ENCODE data around the gene CFAP65. TPM values are rescaled to one million over a fixed set of nuclear protein-coding genes. Genes with fewer than 3 reads are reported as not detected.

CFAP65 gene
- total RNA-seq, 2 donors from 2014 or later = not detected

DNA sequence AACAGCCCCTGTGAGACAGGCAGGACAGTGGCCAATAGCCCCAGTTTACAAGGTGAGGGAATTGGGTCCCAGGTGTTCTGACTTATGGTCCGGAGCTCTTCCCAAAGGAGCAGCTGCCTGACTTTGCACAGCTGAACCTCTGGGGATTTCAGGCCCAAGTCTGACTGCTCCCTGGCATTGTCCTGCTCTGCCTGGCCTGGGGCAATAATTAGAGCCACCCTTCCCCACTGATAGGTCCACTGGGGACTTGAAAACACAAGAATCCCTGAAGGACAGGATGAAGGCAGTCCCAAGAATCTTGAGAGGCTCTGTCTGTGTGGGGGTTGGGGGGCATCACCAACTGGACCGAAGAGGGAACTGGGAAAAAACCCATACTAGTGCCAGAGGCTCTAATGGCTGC is 52.7 kb downstream of the CFAP65 start:
- TF ChIP-seq CTCF (IDR thresholded peaks at IDR 0.05) = no peak
- TF ChIP-seq POLR2A (IDR thresholded peaks at IDR 0.05) = no peak
- H3K27me3 ChIP-seq = peaks cover 0 to 61% of the 10 kb centered on the region in 2 donors
- no peak overlapping the region for H3K4me3 ChIP-seq
- peaks cover 29% of the 10 kb centered on the region for H3K4me1 ChIP-seq
- H3K27ac ChIP-seq = no peak overlapping the region
- no peaks in the 10 kb centered on the region for H3K36me3 ChIP-seq (replicated peaks in 1 of 2; ENCODE audit: insufficient read depth in 1 of 2, low read depth in 2 of 2)
- 37 to 53% methylated on average over 2 of the region's 2 CpGs for WGBS, 2 donors
- ATAC-seq (no peak), DNase-seq (no peak)
- intact Hi-C loops (cut with DNase I) = no loop called here
- no peaks in the 10 kb centered on the region for H3K9me3 ChIP-seq

GRCh38 chr2:218988164-218988563 is 53.2 kb downstream of the CFAP65 start:
- no peaks in the 10 kb centered on the region for H3K9me3 ChIP-seq
- no peak for ATAC-seq
- no peak for DNase-seq
- no peaks in the 10 kb centered on the region for H3K36me3 ChIP-seq (replicated peaks in 1 of 2; ENCODE audit: insufficient read depth in 1 of 2, low read depth in 2 of 2)
- no peak for TF ChIP-seq CTCF (IDR thresholded peaks at IDR 0.05)
- TF ChIP-seq POLR2A (IDR thresholded peaks at IDR 0.05) = no peak
- no peak overlapping the region for H3K4me3 ChIP-seq
- peaks cover 0 to 61% of the 10 kb centered on the region in 2 donors for H3K27me3 ChIP-seq
- H3K27ac ChIP-seq = no peak overlapping the region
- 50 to 59% methylated on average over 3 of the region's 3 CpGs for WGBS, 2 donors
- intact Hi-C loops (cut with DNase I) = no loop called here
- peaks cover 25% of the 10 kb centered on the region for H3K4me1 ChIP-seq

- 56 to 69% methylated on average over 3 to 4 of the region's 4 CpGs for WGBS, 2 donors
- intact Hi-C loops (cut with DNase I) = no loop called here
- no peak for DNase-seq
These were observed 55.1 kb downstream of the CFAP65 start for GRCh38 chr2:218986148-218986761.

GRCh38 chr2:218985325-218986091 is 55.8 kb downstream of the CFAP65 start:
- no peak for DNase-seq
- intact Hi-C loops (cut with DNase I) = no loop called here
- Histone ChIP-seq H3K27me3 (peaks cover 0 to 72% of the 10 kb centered on the region in 2 donors), H3K9me3 (no peaks in the 10 kb centered on the region), H3K36me3 (replicated peaks in 1 of 2; ENCODE audit: insufficient read depth in 1 of 2, low read depth in 2 of 2) (no peaks in the 10 kb centered on the region), H3K4me3 (no peak overlapping the region), H3K27ac (no peak overlapping the region), H3K4me1 (peaks cover 38% of the 10 kb centered on the region)
- no peak for ATAC-seq
- TF ChIP-seq POLR2A (IDR thresholded peaks at IDR 0.05) (no peak), CTCF (IDR thresholded peaks at IDR 0.05) (no peak)
- WGBS, 2 donors = 6 to 20% methylated on average over 32 to 46 of the region's 49 CpGs

More at GRCh38 chr2:218986148-218986761, 55.1 kb downstream of the CFAP65 start:
- Histone ChIP-seq H3K9me3 (no peaks in the 10 kb centered on the region), H3K27me3 (peaks cover 0 to 69% of the 10 kb centered on the region in 2 donors), H3K36me3 (replicated peaks in 1 of 2; ENCODE audit: insufficient read depth in 1 of 2, low read depth in 2 of 2) (no peaks in the 10 kb centered on the region), H3K4me3 (no peak overlapping the region), H3K4me1 (peaks cover 33% of the 10 kb centered on the region), H3K27ac (no peak overlapping the region)
- no peak for ATAC-seq
- TF ChIP-seq POLR2A (IDR thresholded peaks at IDR 0.05) (no peak), CTCF (IDR thresholded peaks at IDR 0.05) (no peak)
